Hepatic stellate cell (primary cell): Measurements from ENCODE around the gene AK3.
A peak's percentile ranks its signal among the peaks of the same experiment; 100 is the strongest.

Experiments
- DNase-seq: peaks from one replicate; pipeline ENCODE4 v3.0.0; 2011; ENCODE audit warnings: low spot score

The AK3 gene

GRCh38 chr9:4704129-4704528 lies 36.9 kb downstream of the AK3 start:
- no peak for DNase-seq

- DNase-seq: no peak
These were observed 39.5 kb downstream of the AK3 start for GRCh38 chr9:4701526-4701925.

DNA sequence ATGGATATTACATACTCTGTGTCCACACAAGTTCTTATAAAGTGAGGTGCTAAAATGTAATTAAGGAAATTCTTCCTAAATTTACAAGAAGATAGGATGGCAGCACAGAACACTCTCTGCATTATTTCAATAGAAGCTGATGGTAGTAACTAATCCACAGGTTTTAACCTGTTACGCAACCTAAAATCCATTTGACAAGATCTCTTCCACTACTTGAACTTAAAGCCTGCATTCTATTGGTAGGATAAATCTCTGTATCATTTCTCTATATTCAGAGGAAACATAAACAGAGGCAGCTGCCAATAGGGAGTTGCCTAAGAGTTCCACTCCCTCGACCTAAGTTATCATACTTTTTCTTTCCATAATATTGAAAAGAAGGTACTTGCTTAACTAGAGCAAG lies 40.1 kb downstream of the AK3 start:
- DNase-seq: no peak

DNA sequence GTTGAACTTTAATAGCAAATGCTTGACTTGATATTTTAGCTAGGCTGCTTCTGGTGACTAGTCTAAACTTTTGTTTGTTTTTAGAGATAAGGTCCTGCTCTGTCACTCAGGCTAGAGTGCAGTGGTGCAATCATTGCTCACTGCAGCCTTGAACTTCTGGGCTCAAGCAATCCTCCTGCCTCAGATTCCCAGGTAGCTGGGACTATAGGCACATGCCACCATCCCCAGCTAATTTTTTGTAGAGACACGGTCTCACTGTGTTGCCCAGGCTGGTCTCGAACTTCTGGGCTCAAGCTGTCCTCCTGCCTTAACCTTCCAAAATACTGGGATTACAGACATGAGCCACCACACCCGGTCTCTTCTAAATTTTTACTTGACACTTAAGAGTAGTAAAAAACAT lies 40.9 kb downstream of the AK3 start:
- no peak for DNase-seq

- DNase-seq: no peak
These were observed 49.2 kb downstream of the AK3 start for GRCh38 chr9:4691795-4692194.

- no peak for DNase-seq
These were observed 50.9 kb downstream of the AK3 start for GRCh38 chr9:4690144-4690543.

GRCh38 chr9:4689687-4690104 lies 51.3 kb downstream of the AK3 start:
- DNase-seq: no peak

DNA sequence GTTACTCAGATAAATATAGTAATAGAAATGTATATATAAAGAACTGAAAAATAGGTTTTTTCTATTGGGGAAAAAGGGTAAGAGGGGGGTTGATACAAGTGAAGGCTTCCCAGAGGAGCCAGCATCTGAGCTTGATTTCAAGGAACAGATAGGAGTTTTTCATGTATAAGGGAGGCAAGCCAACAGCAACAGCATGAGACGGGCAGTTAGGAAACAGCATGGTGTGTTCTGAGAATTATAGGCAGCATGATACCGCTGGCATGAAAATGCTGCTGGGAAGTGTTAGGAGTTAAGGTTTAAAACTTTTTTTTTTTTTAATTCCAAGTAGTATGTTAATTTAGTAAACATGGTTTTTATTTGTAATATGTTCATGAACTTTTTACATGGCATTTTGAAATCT lies 52.0 kb downstream of the AK3 start:
- DNase-seq: no peak

- DNase-seq: no peak
These were observed 54.4 kb downstream of the AK3 start for GRCh38 chr9:4686584-4686983.

- no peak for DNase-seq
These were observed 54.9 kb downstream of the AK3 start for GRCh38 chr9:4686112-4686511.

DNA sequence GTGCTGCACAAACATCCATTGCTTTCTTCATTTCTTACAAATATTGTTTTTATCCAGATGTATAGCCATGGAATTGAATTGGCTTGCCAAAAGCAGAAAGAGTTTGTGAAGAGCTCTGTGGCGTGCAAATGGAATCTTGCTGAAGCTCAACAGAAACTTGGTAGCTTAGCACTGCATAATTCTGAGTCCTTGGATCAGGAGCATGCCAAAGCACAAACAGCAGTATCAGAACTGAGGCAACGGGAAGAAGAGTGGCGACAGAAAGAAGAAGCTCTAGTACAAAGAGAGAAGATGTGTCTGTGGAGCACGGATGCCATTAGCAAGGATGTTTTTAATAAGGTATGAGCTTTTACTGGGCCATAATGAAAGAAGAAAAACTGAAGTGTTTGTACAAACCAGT lies 56.2 kb downstream of the AK3 start:
- DNase-seq: no peak

- no peak for DNase-seq
These were observed 60.3 kb downstream of the AK3 start for GRCh38 chr9:4680750-4681149.

- no peak for DNase-seq
These were observed 60.9 kb downstream of the AK3 start for GRCh38 chr9:4680173-4680525.

DNA sequence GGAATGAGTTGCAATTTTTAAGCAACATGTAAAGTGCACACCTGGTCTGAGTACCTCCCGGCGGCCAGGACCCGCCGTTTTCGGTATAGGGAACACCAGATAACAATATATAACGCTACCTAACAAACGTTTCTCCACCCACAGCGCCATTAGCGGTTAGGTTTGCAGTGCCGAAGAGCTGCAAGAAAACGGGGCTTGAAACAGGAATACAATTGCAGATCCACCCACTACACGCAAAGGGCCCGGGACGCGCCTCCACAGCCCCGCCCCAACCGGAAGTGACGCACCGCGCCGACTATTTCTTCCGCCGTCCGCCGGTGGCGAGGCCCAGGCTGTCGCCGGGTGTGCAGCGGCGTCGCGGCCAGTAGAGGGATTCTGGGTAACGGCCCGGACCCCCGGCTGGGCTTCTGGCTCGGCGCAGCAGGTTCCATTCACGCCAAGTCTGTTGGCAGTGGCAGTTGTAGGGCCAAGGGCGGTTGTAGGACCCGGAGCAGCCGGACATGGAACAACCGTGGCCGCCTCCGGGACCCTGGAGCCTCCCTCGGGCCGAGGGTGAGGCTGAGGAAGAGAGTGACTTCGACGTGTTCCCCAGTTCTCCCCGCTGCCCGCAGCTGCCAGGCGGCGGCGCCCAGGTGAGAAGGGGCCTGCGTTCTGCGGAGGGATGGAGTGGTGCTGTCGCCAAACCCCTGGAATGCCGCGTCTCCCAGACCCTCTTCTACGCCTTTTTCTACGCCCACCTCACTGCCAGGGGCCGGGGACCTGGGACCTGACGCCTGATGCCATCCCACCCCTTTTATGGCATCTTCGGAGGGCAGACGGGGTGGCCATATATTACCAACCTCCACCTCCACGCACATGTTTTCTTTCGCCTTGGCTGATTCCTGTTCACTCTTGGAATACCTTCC lies 61.5 kb downstream of the AK3 start, which contains the start of gene CDC37L1:
Gene CDC37L1 (plus strand): TSS at position 302 of the 905 bp plus-strand sequence. CDS start 199 bp downstream, at position 501.
- DNase-seq: peak; percentile 87

- DNase-seq: no peak
These were observed 62.2 kb downstream of the AK3 start for GRCh38 chr9:4678679-4679267.

DNA sequence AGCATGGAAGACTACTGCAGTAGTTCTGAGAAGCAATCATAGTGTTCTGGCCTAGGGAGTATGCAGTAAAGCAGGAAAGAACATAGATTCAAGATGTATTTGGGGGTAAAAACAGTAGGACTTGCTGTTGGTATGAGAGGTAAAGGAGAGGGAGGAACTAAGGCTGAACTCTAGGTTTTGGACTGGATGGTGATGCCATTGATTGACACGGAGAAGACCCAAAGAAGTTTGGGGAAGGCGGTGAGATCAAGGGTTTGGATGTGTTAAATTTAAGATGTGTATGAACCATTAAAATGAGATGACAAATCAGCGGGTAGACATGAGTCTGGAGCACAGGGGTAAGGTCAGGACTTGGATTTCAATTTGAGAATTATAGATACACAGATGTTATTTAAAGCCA lies 63.6 kb downstream of the AK3 start:
- DNase-seq: no peak

DNA sequence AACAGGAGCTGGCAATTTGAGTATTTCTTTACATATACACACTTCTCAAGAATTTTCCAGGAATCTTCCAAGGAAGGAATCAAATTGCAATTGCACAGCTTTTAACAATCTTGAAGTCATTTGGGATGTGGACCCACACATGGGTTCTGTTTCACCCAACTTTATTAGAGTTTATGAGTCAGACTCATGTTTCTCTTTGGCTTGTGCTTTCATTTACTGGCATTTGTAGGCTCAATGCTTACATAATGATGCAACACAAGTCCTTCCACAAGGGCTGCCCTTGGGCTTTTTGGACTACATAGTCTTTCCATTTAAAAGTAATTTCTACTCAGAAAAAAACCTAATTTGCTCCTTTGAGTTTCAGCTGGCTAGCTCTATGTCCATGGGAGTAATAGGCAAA lies 66.2 kb downstream of the AK3 start:
- DNase-seq: no peak

- no peak for DNase-seq
These were observed 69.3 kb downstream of the AK3 start for GRCh38 chr9:4671737-4672136.

GRCh38 chr9:4670591-4670990 lies 70.4 kb downstream of the AK3 start:
- no peak for DNase-seq

DNA sequence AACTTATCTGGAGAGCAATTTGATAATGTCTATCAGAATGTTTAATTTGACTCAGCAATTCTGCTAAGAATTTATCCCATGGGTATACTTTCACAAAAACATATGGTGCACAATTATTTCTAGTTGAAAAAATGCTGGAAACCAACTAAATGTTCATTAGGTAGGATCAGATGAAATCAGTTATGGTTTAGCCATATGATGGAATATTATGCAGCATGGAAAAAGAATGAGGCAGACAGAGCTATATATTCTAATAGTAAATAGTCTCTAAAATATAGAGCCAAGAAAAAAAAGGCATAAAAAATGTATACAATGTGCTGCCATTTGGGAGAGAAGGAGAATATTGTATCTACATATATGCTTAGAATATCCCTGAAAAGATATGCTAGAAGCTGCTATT lies 71.1 kb downstream of the AK3 start:
- DNase-seq: no peak

GRCh38 chr9:4668604-4669003 lies 72.4 kb downstream of the AK3 start:
- DNase-seq: no peak

DNA sequence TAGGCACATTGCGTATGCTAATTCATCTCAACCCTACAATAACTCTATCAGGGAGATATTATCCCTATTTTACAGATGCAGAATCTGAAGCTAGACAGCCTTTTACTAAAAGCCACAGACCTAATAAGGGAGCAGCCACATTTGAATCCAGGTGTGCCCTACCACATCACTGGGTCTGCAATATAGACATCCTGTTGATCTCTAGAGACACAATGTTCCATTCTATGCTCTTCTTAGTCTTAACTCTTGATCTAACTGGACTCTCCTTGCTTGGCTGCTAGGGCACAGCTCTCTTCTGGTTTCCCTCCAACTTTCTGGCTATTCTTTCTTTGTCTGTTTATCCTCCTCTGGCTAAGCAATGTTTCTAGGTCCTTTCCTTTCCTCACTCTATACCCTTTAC lies 73.3 kb downstream of the AK3 start:
- DNase-seq: no peak

DNA sequence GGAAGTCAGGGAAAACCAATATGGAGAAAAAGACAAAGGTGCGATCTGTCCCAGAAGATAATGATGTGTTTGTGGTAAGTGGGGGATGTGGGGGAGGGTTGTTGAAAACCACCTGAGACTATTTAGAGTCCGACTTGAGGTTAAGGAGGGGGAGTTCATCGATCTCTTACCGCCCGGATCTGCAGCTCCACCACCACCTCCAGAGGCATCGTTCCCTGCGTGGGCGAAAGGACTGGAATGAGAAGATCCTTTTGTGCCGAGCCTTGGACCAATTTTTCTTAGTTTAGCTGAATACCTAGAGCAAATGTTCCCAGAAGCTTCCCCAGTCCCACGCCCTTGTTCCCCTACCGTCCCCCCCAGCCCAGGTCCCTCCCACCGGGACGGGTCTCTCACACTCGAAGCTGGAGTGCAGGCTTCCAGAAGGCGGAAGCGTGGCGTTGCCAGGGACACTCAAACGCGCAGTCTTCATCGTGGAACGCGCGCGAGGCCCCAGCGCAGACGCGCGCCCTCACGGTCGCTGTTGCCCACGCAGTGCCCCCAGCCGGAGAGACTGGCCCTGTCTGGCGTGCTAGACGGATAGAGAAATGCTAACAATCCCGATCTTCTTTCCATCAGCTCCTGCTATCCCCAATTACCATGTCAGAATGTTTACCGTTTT lies 74.8 kb downstream of the AK3 start, which contains the start of gene SPATA6L:
Gene SPATA6L (minus strand): TSS at position 439 of the 658 bp plus-strand sequence. CDS start 230 bp downstream, at position 209.
- DNase-seq: peak; percentile 60
